Keratinocyte (primary cell): ENCODE results near the gene NELL1.

Experiments used
- EZH2 ChIP-seq: IDR thresholded peaks from one replicate; pipeline ENCODE4 v1.6.1; 2012; ENCODE audit warnings: inconsistent platforms, mild to moderate bottlenecking, low read length, moderate library complexity
- TF ChIP-seq, protein P1 (sequence below), 3 experiments: IDR thresholded peaks in 1 of 3; conservative IDR thresholded peaks in 1 of 3; optimal IDR thresholded peaks in 1 of 3; 2 replicates in 2 of 3; 3 replicates in 1 of 3; pipeline versions ENCODE3 to v1.5.1; 2011; ENCODE audit warnings: low read length in 3 of 3, mild to moderate bottlenecking in 3 of 3, moderate library complexity in 2 of 3, control low read depth in 1 of 3, inconsistent platforms in 1 of 3; ENCODE audit not compliant: insufficient read depth in 2 of 3; ENCODE audit errors: extremely low read depth in 1 of 3

DNA sequence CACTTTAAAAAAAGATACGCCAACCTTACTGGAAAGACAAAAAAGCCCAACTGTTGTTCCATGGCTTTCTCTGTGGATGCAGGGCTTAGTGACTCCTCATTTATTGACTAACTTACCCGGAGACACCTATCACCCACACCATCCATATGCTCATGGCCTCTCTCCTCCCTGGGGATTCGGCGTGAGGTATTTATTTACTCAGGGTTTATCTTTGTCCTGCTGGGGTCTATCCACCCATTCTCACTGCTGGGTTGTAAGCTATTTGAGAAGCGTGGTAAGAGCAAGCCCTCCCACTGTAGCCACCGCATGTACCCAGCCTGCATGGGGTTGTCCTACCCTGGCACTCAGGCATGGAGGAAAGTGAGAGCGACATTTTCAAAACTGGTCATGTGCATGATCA lies 93.6 kb downstream of the NELL1 start:
- TF ChIP-seq, protein P1, sequence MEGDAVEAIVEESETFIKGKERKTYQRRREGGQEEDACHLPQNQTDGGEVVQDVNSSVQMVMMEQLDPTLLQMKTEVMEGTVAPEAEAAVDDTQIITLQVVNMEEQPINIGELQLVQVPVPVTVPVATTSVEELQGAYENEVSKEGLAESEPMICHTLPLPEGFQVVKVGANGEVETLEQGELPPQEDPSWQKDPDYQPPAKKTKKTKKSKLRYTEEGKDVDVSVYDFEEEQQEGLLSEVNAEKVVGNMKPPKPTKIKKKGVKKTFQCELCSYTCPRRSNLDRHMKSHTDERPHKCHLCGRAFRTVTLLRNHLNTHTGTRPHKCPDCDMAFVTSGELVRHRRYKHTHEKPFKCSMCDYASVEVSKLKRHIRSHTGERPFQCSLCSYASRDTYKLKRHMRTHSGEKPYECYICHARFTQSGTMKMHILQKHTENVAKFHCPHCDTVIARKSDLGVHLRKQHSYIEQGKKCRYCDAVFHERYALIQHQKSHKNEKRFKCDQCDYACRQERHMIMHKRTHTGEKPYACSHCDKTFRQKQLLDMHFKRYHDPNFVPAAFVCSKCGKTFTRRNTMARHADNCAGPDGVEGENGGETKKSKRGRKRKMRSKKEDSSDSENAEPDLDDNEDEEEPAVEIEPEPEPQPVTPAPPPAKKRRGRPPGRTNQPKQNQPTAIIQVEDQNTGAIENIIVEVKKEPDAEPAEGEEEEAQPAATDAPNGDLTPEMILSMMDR (optimal IDR thresholded peaks at IDR 0.05 in 1 of 3, IDR thresholded peaks at IDR 0.05 in 1 of 3, conservative IDR thresholded peaks at IDR 0.05 in 1 of 3; ENCODE audit: extremely low read depth in 1 of 3, insufficient read depth in 2 of 3, low read length in 3 of 3) = no peak
- no peak for TF ChIP-seq EZH2
